Testis (tissue), 2 donors: ENCODE measurements around the gene CTNNA2.

Experiments
- CTCF ChIP-seq, 3 experiments: fragments of 450-650 bp in 2 of 3; fragments of 200-600 bp in 1 of 3; sonication (generic) in 1 of 3; IDR thresholded peaks; one replicate each; pipeline ENCODE4 v1.5.1; 2016 to 2019; ENCODE audit warnings: antibody characterized with exemption in 3 of 3, mild to moderate bottlenecking in 2 of 3, moderate library complexity in 1 of 3
- POLR2A ChIP-seq: fragments of 450-650 bp; IDR thresholded peaks from one replicate; pipeline ENCODE4 v1.6.1; 2017; ENCODE audit warnings: antibody characterized with exemption, mild to moderate bottlenecking, moderate library complexity

GRCh38 chr2:80255918-80256781 lies 743.3 kb downstream of the CTNNA2 start:
- TF ChIP-seq POLR2A: no peak
- peak in 1 of 3 experiments; percentile 31 for TF ChIP-seq CTCF (IDR thresholded peaks at IDR 0.05)
